GM21529 (cell line): Measurements from ENCODE around the gene EFCAB5.
"Not testable (repeated sequence)": the region's sequence is repeated elsewhere in the genome, so short reads cannot be mapped to it uniquely, and the experiment has no call there.

Experiments used
- ATAC-seq: cut with Tn5 transposase; IDR thresholded peaks from one replicate; pipeline ENCODE4 v1.9.1; 2021; ENCODE audit not compliant: unreplicated experiment

EFCAB5 gene

DNA sequence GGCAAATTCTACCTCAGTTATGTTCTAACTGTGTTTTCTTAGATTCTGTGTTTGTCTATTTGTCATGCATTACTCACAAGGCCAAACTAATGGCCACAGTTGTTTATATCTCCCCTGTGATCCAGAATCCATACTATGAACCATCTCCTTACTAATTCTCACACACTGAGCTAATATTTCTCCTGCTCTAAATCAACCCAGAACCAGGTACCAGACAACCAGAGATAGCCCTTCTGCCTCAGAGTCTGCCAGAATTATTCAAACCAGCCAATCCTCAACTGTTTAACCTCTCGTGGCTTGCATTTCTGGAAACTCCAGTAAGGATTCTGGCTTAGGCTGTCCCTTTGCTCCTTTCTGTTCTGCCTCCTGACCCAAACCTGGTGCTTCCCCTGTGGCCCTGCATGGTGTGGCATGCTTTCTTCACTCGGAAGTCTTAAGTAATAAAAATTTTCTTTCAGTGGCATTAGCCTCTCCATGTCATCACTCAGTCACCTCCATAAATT lies 59.4 kb downstream of the EFCAB5 start:
- ATAC-seq = no peak

DNA sequence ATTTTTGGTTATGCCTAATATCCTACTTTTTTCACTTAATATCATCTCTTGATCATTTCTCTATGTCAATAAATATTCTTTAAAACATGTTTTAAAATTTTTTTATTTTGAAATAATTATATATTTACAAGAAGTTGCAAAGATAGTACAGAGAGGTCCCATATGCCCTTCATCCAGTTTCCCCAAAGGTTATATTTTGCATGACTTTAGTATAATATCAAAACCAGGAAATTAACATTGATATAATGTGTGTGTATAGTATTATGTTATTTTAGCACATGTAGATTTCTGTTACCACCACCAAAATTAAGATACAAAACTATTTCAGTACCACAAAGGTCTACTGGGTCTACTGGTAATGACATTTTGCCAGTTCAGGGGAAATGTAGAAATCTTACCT lies 60.7 kb downstream of the EFCAB5 start:
- no peak for ATAC-seq

- ATAC-seq = no peak
These were observed 64.4 kb downstream of the EFCAB5 start for GRCh38 chr17:30005709-30006320.

- not testable (repeated sequence) for ATAC-seq
These were observed 70.5 kb downstream of the EFCAB5 start for GRCh38 chr17:30011934-30012333.

DNA sequence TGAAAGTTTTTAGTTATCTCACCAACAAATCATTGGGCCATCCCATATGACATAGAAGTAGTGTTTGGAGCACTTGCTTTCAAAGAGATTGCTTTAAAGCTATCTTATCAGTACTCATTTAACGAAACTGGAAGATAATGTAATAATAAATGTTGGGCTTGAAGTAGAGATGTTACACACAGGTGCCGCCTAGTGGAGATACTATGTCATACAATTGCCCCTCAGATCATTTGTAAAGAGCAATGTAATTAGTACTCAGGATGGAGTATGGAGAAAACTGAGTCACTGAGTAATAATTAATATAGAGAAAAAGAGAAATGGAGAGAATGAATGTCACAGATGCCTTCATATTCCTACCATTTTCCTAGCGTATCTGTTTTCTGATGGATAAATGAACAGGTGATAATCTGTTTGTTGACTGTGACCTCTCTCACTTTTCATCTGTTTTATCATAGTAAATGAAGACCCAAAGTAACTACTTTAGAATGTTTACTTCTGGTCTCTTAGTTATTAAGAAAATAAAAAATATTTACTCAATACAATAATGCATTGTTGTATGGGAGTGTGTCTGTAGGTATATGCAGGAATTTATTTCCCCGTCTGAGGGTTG lies 80.4 kb downstream of the EFCAB5 start:
- no peak for ATAC-seq

- not testable (repeated sequence) for ATAC-seq
These were observed 83.9 kb downstream of the EFCAB5 start for GRCh38 chr17:30025325-30025724.

DNA sequence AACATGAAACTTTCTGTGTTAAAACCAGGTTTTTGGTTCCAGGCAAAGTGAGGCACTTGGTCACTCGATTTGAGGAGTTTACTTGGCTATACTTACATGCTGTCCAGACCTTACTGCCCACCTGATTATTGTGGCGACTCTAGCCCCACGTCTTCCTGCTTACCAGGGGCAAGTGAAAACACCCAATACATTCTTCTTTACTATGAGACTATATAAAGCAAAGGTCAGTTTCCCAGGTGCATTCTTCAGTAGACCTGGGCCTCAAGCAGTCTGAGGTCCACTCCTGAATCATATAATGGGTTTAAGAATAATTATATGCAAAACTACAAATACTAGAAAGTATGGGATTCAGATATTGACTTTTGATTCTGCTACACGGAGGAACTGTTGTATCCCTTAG lies 86.2 kb downstream of the EFCAB5 start:
- no peak for ATAC-seq

DNA sequence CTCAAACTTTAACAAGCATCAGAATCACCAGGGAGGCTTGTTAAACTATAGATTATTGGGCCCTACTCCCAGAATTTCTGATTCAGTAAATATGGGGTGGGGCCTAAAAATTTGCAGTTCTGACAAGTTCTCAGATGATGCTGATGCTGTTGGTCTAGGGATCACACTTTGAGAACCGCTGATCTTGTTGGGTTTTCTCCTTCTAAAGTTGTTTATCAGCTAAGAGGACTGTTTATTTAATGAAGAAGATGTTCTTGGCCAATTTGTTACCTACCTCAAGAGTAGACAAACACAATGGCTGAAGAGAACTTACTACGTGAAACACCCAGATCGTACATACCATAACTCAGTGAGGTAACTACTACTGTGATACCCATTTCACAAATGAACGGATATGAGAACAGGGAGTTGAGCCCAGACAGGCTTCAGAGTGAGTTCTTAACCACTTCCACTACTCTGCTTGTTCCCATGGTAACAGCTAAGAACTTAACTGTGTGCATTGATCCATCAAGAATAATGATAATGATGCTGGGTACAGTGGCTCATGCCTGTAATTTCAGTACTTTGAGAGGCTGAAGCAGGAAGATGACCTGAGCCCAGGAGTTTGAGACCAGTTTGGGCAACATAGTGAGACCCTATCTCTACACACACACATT lies 89.9 kb downstream of the EFCAB5 start:
- ATAC-seq = no peak

DNA sequence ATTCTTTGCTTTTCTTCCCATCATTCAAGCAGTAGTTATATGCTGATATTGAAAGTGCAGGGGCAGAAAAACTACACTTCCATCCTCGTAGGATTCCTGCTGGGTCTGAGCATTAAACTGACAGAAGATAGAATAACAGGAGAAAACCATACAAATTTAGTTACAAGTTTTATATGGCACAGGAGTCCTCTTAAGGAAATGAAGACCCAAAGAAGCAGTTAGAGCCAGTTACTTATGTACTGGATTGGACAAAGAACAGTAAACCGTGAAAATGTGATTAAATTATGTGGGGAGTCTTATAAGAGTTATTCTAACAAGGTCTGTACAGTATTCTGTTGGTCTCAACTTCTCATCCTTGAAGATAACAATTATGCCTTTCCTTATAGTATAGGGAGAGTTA lies 93.9 kb downstream of the EFCAB5 start:
- no peak for ATAC-seq

DNA sequence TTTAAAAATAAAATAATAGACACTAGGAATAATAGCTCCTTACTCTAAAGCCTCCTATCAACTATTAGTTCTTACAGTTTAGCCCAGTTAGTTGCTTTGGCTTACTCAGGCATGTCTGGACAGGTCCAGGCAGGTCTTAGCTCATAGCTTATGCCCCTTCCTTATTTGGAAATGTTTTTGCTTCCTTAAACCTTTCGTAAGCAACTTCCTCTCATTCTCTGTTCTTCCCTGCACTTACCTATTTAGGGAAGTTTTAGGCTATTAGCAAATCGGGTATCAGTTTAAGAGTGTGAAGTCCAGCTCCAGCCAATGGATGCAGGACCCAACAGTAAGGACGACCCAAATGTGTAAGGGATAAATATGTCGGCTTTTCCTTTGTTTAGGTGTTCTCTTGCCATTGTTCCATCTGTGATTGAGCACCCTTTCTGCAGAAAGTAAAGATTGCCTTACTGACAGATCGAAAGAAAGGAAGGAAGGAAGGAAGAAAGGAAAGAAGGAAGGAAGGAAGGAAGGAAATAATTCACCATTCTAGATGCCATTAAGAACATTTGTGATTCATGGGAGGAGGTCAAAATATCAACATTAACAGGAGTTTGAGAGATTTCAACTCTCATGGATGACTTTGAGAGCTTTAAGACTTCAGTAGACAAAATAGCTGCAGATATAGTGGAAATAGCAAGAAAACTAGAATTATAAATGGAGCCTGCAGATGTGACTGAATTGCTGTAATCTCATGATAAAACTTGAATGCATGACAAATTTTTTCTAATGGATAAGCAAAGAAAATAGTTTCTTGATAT lies 99.5 kb downstream of the EFCAB5 start:
- not testable (repeated sequence) for ATAC-seq

DNA sequence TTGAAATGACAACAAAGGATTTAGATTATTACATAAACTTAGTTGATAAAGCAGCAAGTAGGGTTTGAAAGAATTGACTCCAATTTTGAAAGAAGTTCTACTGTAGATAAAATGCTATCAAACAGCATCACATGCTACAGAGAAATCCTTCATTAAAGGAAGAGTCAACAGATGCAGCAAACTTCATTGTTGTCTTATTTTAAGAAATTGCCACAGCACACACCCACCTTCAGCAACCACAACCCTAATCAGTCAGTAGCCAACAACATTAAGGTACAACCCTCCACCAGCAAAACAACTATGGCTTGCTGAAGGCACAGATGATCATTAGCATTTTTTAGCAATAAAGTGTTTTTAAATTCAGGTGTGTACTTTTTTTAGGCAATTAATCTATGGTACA lies 100.1 kb downstream of the EFCAB5 start:
- ATAC-seq = no peak

GRCh38 chr17:30062372-30062771 lies 120.9 kb downstream of the EFCAB5 start:
- no peak for ATAC-seq

DNA sequence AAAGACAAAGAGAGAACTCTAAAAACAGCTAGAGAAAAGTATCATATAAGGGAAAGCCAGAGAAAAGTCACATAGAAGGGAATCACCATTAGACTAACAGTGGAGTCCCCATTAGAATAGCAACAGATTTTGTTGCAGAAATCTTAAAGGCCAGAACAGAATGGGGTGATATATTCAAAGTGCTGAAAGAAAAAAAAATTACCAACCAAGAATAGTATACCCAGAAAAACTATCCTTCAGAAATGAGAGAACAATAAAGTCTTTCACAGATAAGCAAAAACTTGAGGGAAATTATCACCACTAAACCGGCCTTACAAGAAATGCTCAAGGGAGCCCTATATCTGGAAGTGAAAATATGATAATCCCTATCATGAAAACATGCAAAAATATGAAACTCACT lies 123.3 kb downstream of the EFCAB5 start:
- ATAC-seq = no peak

GRCh38 chr17:30068465-30068864 lies 127.0 kb downstream of the EFCAB5 start:
- no peak for ATAC-seq

- no peak for ATAC-seq
These were observed 132.8 kb downstream of the EFCAB5 start for GRCh38 chr17:30074254-30074653.

GRCh38 chr17:30074730-30075129 lies 133.3 kb downstream of the EFCAB5 start:
- ATAC-seq = no peak

DNA sequence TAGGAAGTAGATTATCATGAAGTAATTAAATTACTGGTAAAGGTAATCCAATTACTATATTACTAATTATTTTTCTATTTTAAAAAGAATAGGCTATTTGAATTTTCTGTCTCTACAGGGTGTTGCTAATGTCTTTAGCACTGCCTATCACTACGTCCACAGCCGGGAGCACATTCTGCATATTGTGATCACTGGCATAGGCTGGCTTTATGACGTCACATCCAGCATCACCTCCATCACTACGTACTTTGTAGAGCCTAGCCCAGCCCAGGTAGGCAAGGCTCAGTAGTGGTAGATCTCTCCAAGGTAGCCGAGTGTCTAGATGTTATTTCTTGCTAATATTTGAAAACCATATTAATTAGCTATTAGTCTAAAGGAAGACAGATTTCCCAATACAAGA lies 141.3 kb downstream of the EFCAB5 start:
- no peak for ATAC-seq

- no peak for ATAC-seq
These were observed 143.4 kb downstream of the EFCAB5 start for GRCh38 chr17:30084788-30085187.

GRCh38 chr17:30086896-30087295 lies 145.5 kb downstream of the EFCAB5 start:
- no peak for ATAC-seq

DNA sequence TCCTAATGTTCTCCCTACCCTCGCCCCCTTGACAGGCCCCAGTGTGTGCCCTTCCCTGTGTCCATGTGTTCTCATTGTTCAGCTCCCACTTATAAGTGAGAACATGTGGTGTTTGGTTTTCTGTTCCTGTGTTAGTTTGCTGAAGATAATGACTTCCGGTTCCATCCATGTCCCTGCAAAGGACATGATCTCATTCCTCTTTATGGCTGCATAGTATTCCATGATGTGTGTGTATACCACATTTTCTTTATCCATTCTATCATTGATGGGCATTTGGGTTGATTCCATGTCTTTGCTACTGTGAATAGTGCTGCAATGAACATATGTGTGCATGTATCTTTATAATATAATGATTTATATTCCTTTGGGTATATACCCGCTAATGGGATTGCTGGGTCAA lies 146.0 kb downstream of the EFCAB5 start:
- ATAC-seq = not testable (repeated sequence)

GRCh38 chr17:30091121-30091670 lies 149.8 kb downstream of the EFCAB5 start:
- no peak for ATAC-seq
